Urinary bladder (tissue), 4 donors: ENCODE measurements around the gene ZNF775. TPM values are rescaled to one million over a fixed set of nuclear protein-coding genes. Genes with fewer than 3 reads are reported as not detected.

Source experiments
- DNase-seq: peaks from one replicate; pipeline ENCODE4 v3.0.0-alpha.2; 2015; ENCODE audit errors: extremely low spot score
- H3K27ac ChIP-seq: one replicate; pipeline ENCODE4 v1.5.1; 2013; ENCODE audit warnings: low read depth, mild to moderate bottlenecking, moderate library complexity
- H3K36me3 ChIP-seq: one replicate; pipeline ENCODE4 v1.6.1; 2013; ENCODE audit warnings: mild to moderate bottlenecking, moderate library complexity; ENCODE audit not compliant: insufficient read depth
- H3K4me1 ChIP-seq: one replicate; pipeline ENCODE4 v1.6.1; 2013; ENCODE audit warnings: mild to moderate bottlenecking, moderate library complexity; ENCODE audit not compliant: insufficient read depth
- H3K4me3 ChIP-seq: one replicate; pipeline ENCODE4 v1.5.1; 2013; ENCODE audit warnings: low read depth, low read length
- WGBS: extraction: QIAGEN DNeasy Blood & Tissue Kit; methylation state at CpG from one replicate; pipeline ENCODE4 v1.1.7; 2013; 5-methylcytosine and 5-hydroxymethylcytosine counted together
- polyA plus RNA-seq: library from polyadenylated mRNA; stranded (reverse); fragments of 200-250 nt; gene quantifications from one replicate; pipeline ENCODE4 v1.2.3, GENCODE V29; 2013
- total RNA-seq: library from RNA; depleted of rRNA; stranded (reverse); fragments of >200 nt; gene quantifications from one replicate; pipeline ENCODE4 v1.2.3, GENCODE V29; 2014
- donor health status: healthy with polysubstance abuse.
- donor health status: healthy.

The ZNF775 gene
- total RNA-seq (5.1 TPM), polyA plus RNA-seq (11.6 TPM)

- Histone ChIP-seq H3K4me1 (no peaks in the 10 kb centered on the region), H3K4me3 (peak within 1 kb of the TSS; percentile 83), H3K27ac (peak within 1 kb of the TSS; percentile 80), H3K36me3 (no peaks in the 10 kb centered on the region)
- DNase-seq = peak; percentile 81
- under 1% methylated on average over 60 of the region's 60 CpGs for WGBS
These were observed at the start of gene ZNF775 for GRCh38 chr7:150378853-150379440. Gene ZNF775, plus strand, starts transcription at chr7:150379330. Its CDS starts 9,141 bp downstream, at chr7:150388471.

- H3K4me3 ChIP-seq = no peak overlapping the region
- H3K27ac ChIP-seq = no peak overlapping the region
- H3K4me1 ChIP-seq = no peaks in the 10 kb centered on the region
- DNase-seq = no peak
- WGBS = 78% methylated on average over 22 of the region's 22 CpGs
- H3K36me3 ChIP-seq = no peaks in the 10 kb centered on the region
These were observed 49.6 kb upstream of the ZNF775 start for GRCh38 chr7:150329331-150330120.

- H3K27ac ChIP-seq = no peak overlapping the region
- no peak overlapping the region for H3K4me3 ChIP-seq
- H3K36me3 ChIP-seq = no peaks in the 10 kb centered on the region
- no peaks in the 10 kb centered on the region for H3K4me1 ChIP-seq
- DNase-seq = no peak
- 94% methylated on average over 19 of the region's 19 CpGs for WGBS
These were observed 48.8 kb upstream of the ZNF775 start for GRCh38 chr7:150330211-150330885.

- no peak overlapping the region for H3K27ac ChIP-seq
- H3K4me3 ChIP-seq = no peak overlapping the region
- H3K4me1 ChIP-seq = no peaks in the 10 kb centered on the region
- no peaks in the 10 kb centered on the region for H3K36me3 ChIP-seq
- WGBS = 95% methylated on average over 18 of the region's 18 CpGs
- DNase-seq = no peak
These were observed 46.1 kb upstream of the ZNF775 start for GRCh38 chr7:150332852-150333635.

GRCh38 chr7:150333659-150334058 is 45.5 kb upstream of the ZNF775 start:
- no peak overlapping the region for H3K27ac ChIP-seq
- no peak for DNase-seq
- 94% methylated on average over 10 of the region's 10 CpGs for WGBS

GRCh38 chr7:150334108-150334507 is 45.0 kb upstream of the ZNF775 start:
- Histone ChIP-seq H3K36me3 (no peaks in the 10 kb centered on the region), H3K27ac (no peak overlapping the region), H3K4me1 (no peaks in the 10 kb centered on the region), H3K4me3 (no peak overlapping the region)
- 87% methylated on average over 8 of the region's 8 CpGs for WGBS
- DNase-seq = no peak

More at GRCh38 chr7:150333659-150334058, 45.5 kb upstream of the ZNF775 start:
- Histone ChIP-seq H3K36me3 (no peaks in the 10 kb centered on the region), H3K4me3 (no peak overlapping the region), H3K4me1 (no peaks in the 10 kb centered on the region)

GRCh38 chr7:150335108-150335773 is 43.9 kb upstream of the ZNF775 start:
- no peaks in the 10 kb centered on the region for H3K36me3 ChIP-seq
- no peaks in the 10 kb centered on the region for H3K4me1 ChIP-seq
- 25% methylated on average over 7 of the region's 7 CpGs for WGBS
- H3K27ac ChIP-seq = peak overlapping the region; percentile 76
- DNase-seq = no peak
- no peak overlapping the region for H3K4me3 ChIP-seq

- 39% methylated on average over 6 of the region's 6 CpGs for WGBS
- Histone ChIP-seq H3K4me1 (no peaks in the 10 kb centered on the region), H3K27ac (peak overlapping the region; percentile 76), H3K4me3 (no peak overlapping the region), H3K36me3 (no peaks in the 10 kb centered on the region)
- no peak for DNase-seq
These were observed 43.4 kb upstream of the ZNF775 start for GRCh38 chr7:150335774-150336112.

- no peak for DNase-seq
- Histone ChIP-seq H3K4me3 (no peak overlapping the region), H3K4me1 (no peaks in the 10 kb centered on the region), H3K36me3 (no peaks in the 10 kb centered on the region), H3K27ac (peak overlapping the region; percentile 3)
- 90% methylated on average over 14 of the region's 14 CpGs for WGBS
These were observed 42.4 kb upstream of the ZNF775 start for GRCh38 chr7:150336746-150337145.

- no peak for DNase-seq
- Histone ChIP-seq H3K36me3 (no peaks in the 10 kb centered on the region), H3K4me1 (no peaks in the 10 kb centered on the region), H3K27ac (peak overlapping the region; percentile 16), H3K4me3 (no peak overlapping the region)
- WGBS = 71% methylated on average over 18 of the region's 18 CpGs
These were observed 42.0 kb upstream of the ZNF775 start for GRCh38 chr7:150337179-150337578.

GRCh38 chr7:150337659-150338081 is 41.5 kb upstream of the ZNF775 start:
- DNase-seq = no peak
- H3K36me3 ChIP-seq = no peaks in the 10 kb centered on the region
- H3K27ac ChIP-seq = peak overlapping the region; percentile 16
- 80% methylated on average over 6 of the region's 6 CpGs for WGBS
- H3K4me1 ChIP-seq = no peaks in the 10 kb centered on the region
- H3K4me3 ChIP-seq = no peak overlapping the region

GRCh38 chr7:150338166-150338829 is 40.8 kb upstream of the ZNF775 start:
- no peak for DNase-seq
- Histone ChIP-seq H3K4me1 (no peaks in the 10 kb centered on the region), H3K36me3 (no peaks in the 10 kb centered on the region), H3K27ac (no peak overlapping the region), H3K4me3 (no peak overlapping the region)
- 84% methylated on average over 11 of the region's 11 CpGs for WGBS
